MM.1S (cell line): Measurements from ENCODE around the gene PIGR.

ENCODE experiments used
- DNase-seq: peaks from one replicate; pipeline ENCODE4 v3.0.0-alpha.2; 2015
- H2AFZ ChIP-seq: fragments of 300-600 bp; sonication (generic); 2 replicates; pipeline ENCODE4 v1.6.0; 2016; ENCODE audit warnings: antibody characterized with exemption, low read length
- H3F3A ChIP-seq: fragments of 300-600 bp; sonication (generic); 2 replicates; pipeline ENCODE4 v1.6.1; 2016; ENCODE audit warnings: mild to moderate bottlenecking, antibody characterized with exemption, low read length, moderate library complexity, mixed read lengths; ENCODE audit not compliant: insufficient read depth
- H3K27ac ChIP-seq: fragments of 300-600 bp; sonication (generic); 2 replicates; pipeline ENCODE4 v1.5.1; 2016; ENCODE audit warnings: mild to moderate bottlenecking, low read length
- H3K27me3 ChIP-seq: fragments of 300-600 bp; sonication (generic); replicated peaks from 2 replicates; pipeline ENCODE4 v1.6.0; 2016; ENCODE audit warnings: low read length; ENCODE audit not compliant: insufficient read depth
- H3K36me3 ChIP-seq: fragments of 300-600 bp; sonication (generic); replicated peaks from 2 replicates; pipeline ENCODE4 v1.6.1; 2016; ENCODE audit warnings: mild to moderate bottlenecking, low read length, mixed read lengths; ENCODE audit not compliant: insufficient read depth
- H3K4me1 ChIP-seq: fragments of 300-600 bp; sonication (generic); 2 replicates; pipeline ENCODE4 v1.6.1; 2016; ENCODE audit warnings: low read length, mixed read lengths
- H3K4me2 ChIP-seq: fragments of 300-600 bp; sonication (generic); 2 replicates; pipeline ENCODE4 v1.6.0; 2016; ENCODE audit warnings: low read depth, low read length
- H3K4me3 ChIP-seq: fragments of 300-600 bp; sonication (generic); 2 replicates; pipeline ENCODE4 v1.5.1; 2016; ENCODE audit warnings: low read length, mixed read lengths
- H3K79me2 ChIP-seq: fragments of 300-600 bp; sonication (generic); 2 replicates; pipeline ENCODE4 v1.6.1; 2016; ENCODE audit warnings: mixed run types, low read length, mixed read lengths
- H3K9ac ChIP-seq: fragments of 300-600 bp; sonication (generic); 2 replicates; pipeline ENCODE4 v1.6.1; 2016; ENCODE audit warnings: low read length, mixed read lengths
- H3K9me2 ChIP-seq: fragments of 300-600 bp; sonication (generic); replicated peaks from 2 replicates; pipeline ENCODE4 v1.6.1; 2016; ENCODE audit warnings: mild to moderate bottlenecking, low read length, mixed read lengths; ENCODE audit not compliant: insufficient read depth
- H3K9me3 ChIP-seq: fragments of 300-600 bp; sonication (generic); replicated peaks from 2 replicates; pipeline ENCODE4 v1.6.1; 2016; ENCODE audit warnings: mild to moderate bottlenecking, low read length, mixed read lengths; ENCODE audit not compliant: insufficient read depth
- H4K20me1 ChIP-seq: fragments of 300-600 bp; sonication (generic); 2 replicates; pipeline ENCODE4 v1.6.1; 2016; ENCODE audit warnings: mild to moderate bottlenecking, low read length, moderate library complexity, mixed read lengths; ENCODE audit not compliant: insufficient read depth
- CTCF ChIP-seq: fragments of 300-600 bp; sonication (generic); IDR thresholded peaks from 2 replicates; pipeline ENCODE4 v1.5.1; 2016; ENCODE audit warnings: antibody characterized with exemption, low read length, mixed read lengths
- EZH2 ChIP-seq: fragments of 300-600 bp; sonication (generic); optimal IDR thresholded peaks from 2 replicates; pipeline ENCODE3; 2017; ENCODE audit warnings: low read depth, mild to moderate bottlenecking, antibody characterized with exemption, low read length, mixed read lengths
- EZH2phosphoT487 ChIP-seq: fragments of 300-600 bp; sonication (generic); IDR thresholded peaks from 2 replicates; pipeline ENCODE4 v1.6.1; 2018; ENCODE audit warnings: antibody characterized with exemption, low read length

PIGR gene

GRCh38 chr1:206961668-206962067, 15.4 kb upstream of the PIGR start:
- H3F3A ChIP-seq: no peaks in the 10 kb centered on the region
- no peaks in the 10 kb centered on the region for H3K27me3 ChIP-seq
- no peak overlapping the region for H3K4me2 ChIP-seq
- no peaks in the 10 kb centered on the region for H3K36me3 ChIP-seq
- H4K20me1 ChIP-seq: no peaks in the 10 kb centered on the region
- TF ChIP-seq CTCF (no peak), EZH2phosphoT487 (no peak), EZH2 (no peak)
- no peak for DNase-seq
- no peak overlapping the region for H3K9ac ChIP-seq
- H3K9me2 ChIP-seq: no peaks in the 10 kb centered on the region
- H3K27ac ChIP-seq: no peak overlapping the region
- H3K79me2 ChIP-seq: no peaks in the 10 kb centered on the region
- H2AFZ ChIP-seq: no peak overlapping the region
- H3K4me1 ChIP-seq: no peaks in the 10 kb centered on the region
- no peaks in the 10 kb centered on the region for H3K9me3 ChIP-seq
- H3K4me3 ChIP-seq: no peak overlapping the region

- Histone ChIP-seq H3K9ac (no peak overlapping the region), H3K9me3 (no peaks in the 10 kb centered on the region), H3K4me2 (no peak overlapping the region), H3K4me3 (no peak overlapping the region), H3K79me2 (no peaks in the 10 kb centered on the region), H3K4me1 (no peaks in the 10 kb centered on the region), H3K9me2 (no peaks in the 10 kb centered on the region), H3K27ac (no peak overlapping the region), H2AFZ (no peak overlapping the region), H3K27me3 (no peaks in the 10 kb centered on the region), H3K36me3 (no peaks in the 10 kb centered on the region), H3F3A (no peaks in the 10 kb centered on the region), H4K20me1 (no peaks in the 10 kb centered on the region)
- TF ChIP-seq CTCF: no peak
- TF ChIP-seq EZH2: no peak
- TF ChIP-seq EZH2phosphoT487: no peak
- DNase-seq: no peak
These were observed 14.6 kb upstream of the PIGR start for GRCh38 chr1:206960676-206961386.

GRCh38 chr1:206958144-206958543, 11.9 kb upstream of the PIGR start:
- Histone ChIP-seq H3K79me2 (no peaks in the 10 kb centered on the region), H3K9me3 (no peaks in the 10 kb centered on the region), H3K4me2 (no peak overlapping the region), H3K4me1 (no peaks in the 10 kb centered on the region), H3K27me3 (no peaks in the 10 kb centered on the region), H3K36me3 (no peaks in the 10 kb centered on the region), H3K9me2 (no peaks in the 10 kb centered on the region), H3K4me3 (no peak overlapping the region), H3K27ac (no peak overlapping the region), H4K20me1 (no peaks in the 10 kb centered on the region), H2AFZ (no peak overlapping the region), H3F3A (no peaks in the 10 kb centered on the region), H3K9ac (no peak overlapping the region)
- TF ChIP-seq EZH2: no peak
- no peak for TF ChIP-seq EZH2phosphoT487
- no peak for TF ChIP-seq CTCF
- no peak for DNase-seq
